ENCODE results near the gene NSUN6.
"Not testable (repeated sequence)": the region's sequence is repeated elsewhere in the genome, so short reads cannot be mapped to it uniquely, and the experiment has no call there.

The NSUN6 gene

GRCh38 chr10:18608596-18608995 lies 42.8 kb downstream of the NSUN6 start:
- DNase-seq (ENCODE audit: low spot score), result no peak

GRCh38 chr10:18607503-18608378 lies 43.6 kb downstream of the NSUN6 start:
- peak; percentile 83 for DNase-seq (ENCODE audit: low spot score)

DNA sequence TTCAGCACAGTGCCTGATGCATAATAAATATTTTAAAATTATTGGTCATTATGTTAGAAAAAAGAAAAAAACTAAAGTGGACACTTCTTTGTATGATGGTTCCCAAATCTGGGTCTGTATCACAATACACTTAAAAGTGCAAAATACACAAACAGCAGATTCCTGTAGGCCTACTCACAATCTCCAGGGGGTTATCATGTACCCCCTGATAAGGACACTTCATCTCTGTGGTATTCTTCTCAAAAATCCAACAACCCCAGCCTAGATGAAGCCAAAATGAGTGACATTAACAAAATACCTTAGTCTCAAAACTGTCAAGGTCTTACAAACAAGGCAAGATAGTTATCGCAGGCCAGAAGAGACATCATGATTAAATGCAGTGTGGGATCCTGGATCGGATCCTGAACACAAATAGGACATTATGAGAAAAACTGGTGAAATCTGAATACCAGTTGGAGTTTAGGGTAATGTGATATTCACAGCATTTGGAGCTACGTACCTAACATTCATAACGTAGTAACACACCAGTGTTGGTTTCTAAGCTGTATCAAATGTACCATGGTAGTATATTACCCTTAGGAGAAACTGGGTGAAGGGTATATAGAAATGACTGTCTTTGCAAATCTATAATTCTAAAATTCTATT lies 45.2 kb downstream of the NSUN6 start:
- no peak for DNase-seq (ENCODE audit: low spot score)

DNA sequence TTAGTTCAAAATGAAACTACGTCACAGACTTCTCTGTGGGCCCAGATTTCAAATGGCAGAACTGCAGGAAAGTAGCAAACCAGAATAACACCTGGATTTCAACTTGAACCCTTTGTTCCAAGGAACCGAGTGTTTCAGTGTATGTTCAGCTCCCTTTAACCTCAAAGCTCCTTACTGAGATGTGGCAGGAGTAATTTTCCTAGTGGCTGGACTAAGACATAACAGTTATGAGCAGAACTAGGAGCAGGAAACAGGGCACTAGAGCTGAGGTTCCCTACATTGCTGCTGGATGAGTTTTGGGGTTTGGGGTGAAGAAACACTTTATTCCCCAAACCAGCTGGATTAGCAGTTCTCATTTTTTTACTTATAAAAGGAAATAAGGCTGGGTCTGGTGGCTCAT lies 50.1 kb downstream of the NSUN6 start:
- no peak for DNase-seq (ENCODE audit: low spot score)

DNA sequence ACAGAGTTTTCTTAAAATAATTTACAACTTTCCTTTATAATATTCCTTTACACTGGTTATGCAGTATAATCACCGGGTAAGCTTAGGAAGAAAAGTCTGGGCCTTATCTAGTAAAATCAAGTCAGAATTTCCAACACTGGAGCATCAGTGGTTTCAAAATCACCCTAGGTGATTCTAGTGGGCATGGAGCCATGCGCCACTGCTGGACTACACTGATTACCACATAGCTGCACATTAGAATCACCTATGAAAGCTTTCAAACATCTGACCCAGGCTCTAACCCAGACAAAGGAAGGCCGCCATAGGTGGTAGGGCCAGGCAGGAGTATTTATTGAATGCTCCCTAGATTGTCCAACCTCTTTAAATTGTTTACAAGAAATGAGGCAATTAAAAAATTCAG lies 52.0 kb downstream of the NSUN6 start:
- no peak for DNase-seq (ENCODE audit: low spot score)

- no peak for DNase-seq (ENCODE audit: low spot score)
Measured at GRCh38 chr10:18594574-18595156, 56.7 kb downstream of the NSUN6 start.

- not testable (repeated sequence) for DNase-seq (ENCODE audit: low spot score)
Measured at GRCh38 chr10:18591141-18591540, 60.2 kb downstream of the NSUN6 start.

DNA sequence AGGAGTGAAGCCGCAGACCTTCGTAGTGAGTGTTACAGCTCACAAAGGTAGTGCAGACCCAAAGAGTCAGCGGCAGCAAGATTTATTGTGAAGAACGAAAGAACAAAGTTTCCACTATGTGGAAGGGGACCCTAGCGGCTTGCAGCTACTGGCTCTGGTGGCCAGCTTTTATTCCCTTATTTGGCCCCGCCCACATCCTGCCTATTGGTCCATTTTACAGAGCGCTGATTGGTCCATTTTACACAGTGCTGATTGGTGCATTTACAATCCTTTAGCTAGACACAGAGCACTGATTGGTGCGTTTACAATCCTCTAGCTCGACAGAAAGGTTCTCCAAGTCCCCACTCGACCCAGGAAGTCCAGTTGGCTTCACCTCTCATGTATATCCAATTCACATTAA lies 64.8 kb downstream of the NSUN6 start:
- not testable (repeated sequence) for DNase-seq (ENCODE audit: low spot score)

GRCh38 chr10:18583575-18584270 lies 67.7 kb downstream of the NSUN6 start:
- no peak for DNase-seq (ENCODE audit: low spot score)

DNA sequence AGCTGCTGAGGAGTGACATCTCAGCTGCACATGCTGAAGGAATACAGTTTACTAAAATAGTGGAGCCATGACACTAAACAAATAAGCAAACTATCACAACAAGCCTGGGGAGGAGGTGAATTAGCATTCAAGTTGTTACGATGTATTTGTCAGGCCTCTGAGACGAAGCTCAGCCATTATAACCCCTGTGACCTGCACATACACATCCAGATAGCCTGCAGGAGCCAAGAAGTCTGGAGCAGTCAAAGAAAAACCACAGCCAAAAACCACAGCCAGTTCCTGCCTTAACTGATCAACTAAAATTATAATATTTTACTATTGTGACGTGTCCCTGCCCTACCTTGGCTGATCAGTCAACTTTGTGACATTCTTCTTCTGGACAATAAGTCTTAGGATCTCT lies 68.6 kb downstream of the NSUN6 start:
- DNase-seq (ENCODE audit: low spot score), result no peak

DNA sequence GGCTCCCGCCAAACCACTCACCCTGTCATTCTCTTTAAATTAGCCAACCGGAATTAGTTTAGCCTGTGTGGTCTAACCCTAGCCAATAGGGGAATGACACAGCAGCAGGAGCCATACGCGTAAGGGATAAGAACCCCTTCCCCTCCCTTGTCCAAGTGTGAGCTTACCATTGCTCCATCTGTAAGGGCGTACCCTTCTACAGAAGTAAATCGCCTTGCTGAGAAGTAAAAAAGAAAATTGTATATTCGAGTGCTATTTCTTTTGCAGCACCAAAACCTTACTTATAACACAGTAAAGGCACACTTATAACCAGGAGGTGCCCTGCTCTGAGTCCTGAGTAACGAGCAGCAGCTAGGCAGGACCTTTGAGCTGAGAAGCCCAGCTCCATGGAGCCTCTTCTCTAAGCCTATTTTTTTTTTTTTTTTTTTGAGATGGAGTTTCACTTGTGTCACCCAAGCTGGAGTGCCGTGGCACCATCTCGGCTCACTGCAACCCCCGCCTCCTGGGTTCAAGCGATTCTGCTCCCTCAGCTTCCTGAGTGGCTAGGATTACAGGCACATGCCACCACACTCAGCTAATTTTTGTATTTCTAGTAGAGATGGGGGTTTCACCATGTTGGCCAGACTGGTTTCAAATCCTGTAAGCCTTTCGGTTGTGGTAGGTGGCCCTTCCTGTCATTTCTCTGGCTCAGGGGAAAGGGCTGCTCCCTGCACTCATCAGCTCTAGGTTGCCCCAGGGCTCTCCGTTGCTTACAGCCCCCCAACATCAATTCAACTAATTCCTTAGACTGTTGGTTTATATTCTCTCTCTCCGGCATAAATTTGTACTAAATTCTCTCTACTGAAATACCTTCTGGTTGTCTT lies 73.3 kb downstream of the NSUN6 start:
- no peak for DNase-seq (ENCODE audit: low spot score)

- DNase-seq (ENCODE audit: low spot score), result no peak
Measured at GRCh38 chr10:18576586-18576985, 74.8 kb downstream of the NSUN6 start.

DNA sequence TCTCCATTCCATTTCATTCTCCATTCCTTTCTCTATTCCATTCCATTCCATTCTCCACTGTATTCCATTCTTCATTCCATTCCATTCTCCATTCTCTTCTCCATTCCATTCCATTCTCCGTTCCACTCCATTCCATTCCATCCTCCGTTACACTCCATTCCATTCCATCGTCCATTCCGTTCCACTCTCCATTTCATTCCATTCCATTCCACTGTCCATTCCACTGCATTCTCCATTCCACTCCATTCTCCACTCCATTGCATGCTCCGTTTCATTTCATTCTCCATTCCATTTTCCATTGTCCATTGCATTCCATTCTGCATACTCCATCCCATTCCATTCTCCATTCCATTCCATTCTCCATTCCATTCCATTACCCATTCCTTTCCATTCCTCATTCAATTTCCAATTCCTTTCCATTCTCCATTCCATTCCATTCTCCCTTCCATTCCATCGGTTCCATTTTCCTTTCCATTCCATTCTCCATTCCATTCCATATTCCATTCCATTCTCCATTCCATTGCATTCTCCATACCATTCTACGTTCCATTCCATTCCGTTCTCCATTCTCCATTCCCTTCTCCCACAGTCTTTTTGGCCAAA lies 78.3 kb downstream of the NSUN6 start:
- no peak for DNase-seq (ENCODE audit: low spot score)

DNA sequence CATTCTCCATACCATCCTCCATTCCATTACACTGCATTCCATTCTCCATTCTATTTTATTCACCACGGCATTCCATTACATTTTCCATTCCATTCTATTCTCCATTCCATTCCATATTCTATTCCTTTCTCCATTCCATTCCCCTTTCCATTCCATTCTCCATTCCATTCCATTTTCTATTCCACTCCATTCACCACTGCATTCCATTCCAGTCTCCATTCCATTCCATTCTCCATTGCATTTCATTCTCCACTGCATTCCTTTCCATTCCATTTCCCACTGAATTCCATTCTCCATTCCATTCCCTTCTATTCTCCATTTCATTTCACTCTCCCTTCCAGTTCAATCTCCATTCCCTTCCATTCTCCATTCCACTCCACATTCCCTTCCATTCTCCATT lies 79.6 kb downstream of the NSUN6 start:
- no peak for DNase-seq (ENCODE audit: low spot score)

DNA sequence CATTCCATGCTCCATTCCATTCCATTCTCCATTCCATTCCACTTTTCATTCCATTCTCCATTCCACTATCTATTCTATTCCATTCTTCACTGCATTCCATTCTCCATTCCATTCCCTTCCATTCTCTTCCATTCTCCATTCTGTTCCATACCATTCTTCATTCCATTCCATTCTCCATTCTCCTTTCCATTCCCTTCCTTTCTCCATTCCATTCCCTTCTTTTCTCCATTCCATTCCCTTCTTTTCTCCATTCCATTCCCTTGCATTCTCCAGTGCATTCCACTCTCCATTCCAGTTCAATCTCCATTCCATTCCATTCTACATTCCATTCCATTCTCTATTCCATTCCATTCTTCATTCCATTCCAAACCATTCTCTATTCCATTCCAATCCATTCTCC lies 80.3 kb downstream of the NSUN6 start:
- no peak for DNase-seq (ENCODE audit: low spot score)

DNA sequence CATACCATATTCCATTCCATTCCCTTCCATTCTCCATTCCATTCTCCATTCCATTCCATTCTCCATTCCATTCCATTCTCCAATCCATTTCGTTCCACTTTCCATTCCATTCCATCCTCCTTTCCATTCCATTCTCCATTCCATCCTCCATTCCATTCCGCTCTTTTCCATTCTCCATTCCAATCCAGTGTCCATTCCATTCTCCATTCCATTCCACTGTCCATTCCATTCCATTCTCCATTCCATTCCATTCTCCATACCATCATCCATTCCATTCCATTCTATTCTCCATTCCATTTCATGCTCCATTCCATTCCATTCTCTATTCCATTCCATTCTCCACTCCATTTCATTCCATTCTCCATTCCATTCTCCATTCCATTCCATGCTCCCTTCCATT lies 81.0 kb downstream of the NSUN6 start:
- not testable (repeated sequence) for DNase-seq (ENCODE audit: low spot score)

DNA sequence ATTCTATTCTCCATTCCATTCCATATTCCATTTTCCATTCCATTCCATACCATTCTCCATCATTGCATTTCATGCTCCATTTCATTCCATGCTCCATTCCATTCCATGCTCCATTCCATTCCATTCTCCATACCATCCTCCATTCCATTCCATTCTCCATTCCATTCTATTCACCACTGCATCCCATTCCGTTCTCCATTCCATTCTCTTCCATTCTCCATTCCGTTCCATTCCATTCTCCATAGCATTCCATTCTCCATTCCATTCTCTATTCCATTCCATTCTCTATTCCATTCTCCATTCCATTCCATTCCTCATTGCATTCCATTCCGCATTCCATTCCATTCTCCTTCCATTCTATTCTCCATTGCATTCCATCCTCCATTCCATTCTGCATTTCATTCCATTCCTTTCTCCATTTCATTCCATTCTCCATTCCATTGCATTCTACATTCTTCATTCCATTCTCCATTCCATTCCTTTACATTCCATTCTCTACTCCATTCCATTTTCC lies 84.0 kb downstream of the NSUN6 start:
- no peak for DNase-seq (ENCODE audit: low spot score)

DNA sequence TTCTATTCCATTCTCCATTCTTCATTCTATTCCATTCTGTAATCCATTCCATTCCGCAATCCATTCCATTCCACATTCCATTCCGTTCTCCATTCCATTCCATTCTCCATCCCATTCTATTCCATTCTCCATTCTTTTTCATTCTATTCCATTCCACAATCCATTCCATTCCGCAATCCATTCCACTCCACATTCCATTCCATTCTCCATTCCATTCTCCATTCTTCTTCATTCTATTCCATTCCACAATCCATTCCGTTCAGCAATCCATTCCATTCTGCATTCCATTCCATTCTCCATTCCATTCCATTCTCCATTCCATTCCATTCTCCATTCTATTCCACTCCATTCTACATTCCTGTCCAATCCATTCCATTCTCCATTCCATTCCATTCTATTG lies 85.2 kb downstream of the NSUN6 start:
- no peak for DNase-seq (ENCODE audit: low spot score)

GRCh38 chr10:18565006-18565405 lies 86.4 kb downstream of the NSUN6 start:
- DNase-seq (ENCODE audit: low spot score), result no peak

GRCh38 chr10:18563003-18563726 lies 88.2 kb downstream of the NSUN6 start:
- DNase-seq (ENCODE audit: low spot score), result no peak
